Placental pericyte (primary cell): ENCODE measurements around the gene APH1B. TPM values are rescaled to one million over a fixed set of nuclear protein-coding genes. Genes with fewer than 3 reads are reported as not detected.

Experiments used
- total RNA-seq: library from RNA; depleted of rRNA; stranded (reverse); fragments of >200 nt; gene quantifications from 2 replicates; pipeline ENCODE4 v1.2.3, GENCODE V29; 2012

The APH1B gene
- 11.6 and 12.7 TPM in 2 replicates for total RNA-seq

GRCh38 chr15:63277038-63277892 lies at the start of gene APH1B:
APH1B (plus strand) TSS chr15:63277605; CDS start chr15:63277624, 19 bp downstream.

Other genes with a start within 250 kb of the APH1B start
- 633 and 926 TPM in 2 replicates for gene TPM1, start 234.9 kb upstream of the APH1B start, total RNA-seq
- gene LACTB, start 155.7 kb upstream of the APH1B start, total RNA-seq: 21.4 and 22.6 TPM in 2 replicates
- gene RPS27L, start 120.1 kb upstream of the APH1B start, total RNA-seq: 68.4 and 112 TPM in 2 replicates
- gene RAB8B, start 88.0 kb upstream of the APH1B start, total RNA-seq: 48.5 and 88.6 TPM in 2 replicates
- 7.3 and 7.4 TPM in 2 replicates for gene CA12, start 104.2 kb downstream of the APH1B start, total RNA-seq
- 42.0 and 46.2 TPM in 2 replicates for gene USP3, start 227.0 kb downstream of the APH1B start, total RNA-seq